LNCaP clone FGC (cell line): ENCODE results near the gene BRPF3.

ENCODE experiments used
- DNase-seq: peaks from one replicate; pipeline ENCODE4 v3.0.0-alpha.2; 2011; ENCODE audit warnings: low read depth
- H3K4me3 ChIP-seq: 2 replicates; pipeline ENCODE4 v1.5.1; 2011; ENCODE audit warnings: mild to moderate bottlenecking, low read depth, low read length, control low read depth
- TF ChIP-seq, protein P1 (sequence below): IDR thresholded peaks from 2 replicates; pipeline ENCODE4 v1.5.1; 2012; ENCODE audit warnings: mild to moderate bottlenecking; ENCODE audit not compliant: control insufficient read depth, insufficient read depth; ENCODE audit errors: extremely low read depth

The BRPF3 gene

DNA sequence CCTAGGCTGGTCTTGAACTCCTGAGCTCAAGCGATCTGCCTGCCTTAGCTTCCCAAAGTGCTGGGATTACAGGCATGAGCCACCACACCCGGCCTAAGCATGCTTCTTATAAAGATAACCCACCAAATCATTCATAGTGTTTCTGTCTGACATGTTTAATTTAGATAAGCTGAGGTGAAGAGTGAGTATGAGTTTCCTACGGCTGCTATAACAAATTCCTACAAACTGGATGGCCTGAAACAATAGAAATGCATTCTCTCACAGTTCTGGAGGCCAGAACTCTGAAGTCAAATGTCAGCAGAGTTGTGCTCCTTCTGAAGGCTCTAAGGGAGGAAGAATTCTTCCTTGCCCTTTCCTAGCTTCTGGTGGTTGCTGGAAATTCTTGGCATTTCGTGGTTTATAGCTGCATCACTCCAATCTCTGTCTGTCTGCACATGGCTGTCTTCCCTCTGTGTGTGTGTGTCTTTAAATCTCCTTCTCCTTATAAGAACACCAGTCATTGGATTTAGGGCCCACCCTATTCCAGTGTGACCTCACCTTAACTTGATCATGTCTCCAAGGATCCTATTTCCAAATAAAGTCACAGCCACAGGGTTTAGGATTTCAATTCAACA lies 36.3 kb upstream of the BRPF3 start:
- DNase-seq: no peak
- no peak overlapping the region for H3K4me3 ChIP-seq
- TF ChIP-seq, protein P1, sequence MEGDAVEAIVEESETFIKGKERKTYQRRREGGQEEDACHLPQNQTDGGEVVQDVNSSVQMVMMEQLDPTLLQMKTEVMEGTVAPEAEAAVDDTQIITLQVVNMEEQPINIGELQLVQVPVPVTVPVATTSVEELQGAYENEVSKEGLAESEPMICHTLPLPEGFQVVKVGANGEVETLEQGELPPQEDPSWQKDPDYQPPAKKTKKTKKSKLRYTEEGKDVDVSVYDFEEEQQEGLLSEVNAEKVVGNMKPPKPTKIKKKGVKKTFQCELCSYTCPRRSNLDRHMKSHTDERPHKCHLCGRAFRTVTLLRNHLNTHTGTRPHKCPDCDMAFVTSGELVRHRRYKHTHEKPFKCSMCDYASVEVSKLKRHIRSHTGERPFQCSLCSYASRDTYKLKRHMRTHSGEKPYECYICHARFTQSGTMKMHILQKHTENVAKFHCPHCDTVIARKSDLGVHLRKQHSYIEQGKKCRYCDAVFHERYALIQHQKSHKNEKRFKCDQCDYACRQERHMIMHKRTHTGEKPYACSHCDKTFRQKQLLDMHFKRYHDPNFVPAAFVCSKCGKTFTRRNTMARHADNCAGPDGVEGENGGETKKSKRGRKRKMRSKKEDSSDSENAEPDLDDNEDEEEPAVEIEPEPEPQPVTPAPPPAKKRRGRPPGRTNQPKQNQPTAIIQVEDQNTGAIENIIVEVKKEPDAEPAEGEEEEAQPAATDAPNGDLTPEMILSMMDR: no peak

DNA sequence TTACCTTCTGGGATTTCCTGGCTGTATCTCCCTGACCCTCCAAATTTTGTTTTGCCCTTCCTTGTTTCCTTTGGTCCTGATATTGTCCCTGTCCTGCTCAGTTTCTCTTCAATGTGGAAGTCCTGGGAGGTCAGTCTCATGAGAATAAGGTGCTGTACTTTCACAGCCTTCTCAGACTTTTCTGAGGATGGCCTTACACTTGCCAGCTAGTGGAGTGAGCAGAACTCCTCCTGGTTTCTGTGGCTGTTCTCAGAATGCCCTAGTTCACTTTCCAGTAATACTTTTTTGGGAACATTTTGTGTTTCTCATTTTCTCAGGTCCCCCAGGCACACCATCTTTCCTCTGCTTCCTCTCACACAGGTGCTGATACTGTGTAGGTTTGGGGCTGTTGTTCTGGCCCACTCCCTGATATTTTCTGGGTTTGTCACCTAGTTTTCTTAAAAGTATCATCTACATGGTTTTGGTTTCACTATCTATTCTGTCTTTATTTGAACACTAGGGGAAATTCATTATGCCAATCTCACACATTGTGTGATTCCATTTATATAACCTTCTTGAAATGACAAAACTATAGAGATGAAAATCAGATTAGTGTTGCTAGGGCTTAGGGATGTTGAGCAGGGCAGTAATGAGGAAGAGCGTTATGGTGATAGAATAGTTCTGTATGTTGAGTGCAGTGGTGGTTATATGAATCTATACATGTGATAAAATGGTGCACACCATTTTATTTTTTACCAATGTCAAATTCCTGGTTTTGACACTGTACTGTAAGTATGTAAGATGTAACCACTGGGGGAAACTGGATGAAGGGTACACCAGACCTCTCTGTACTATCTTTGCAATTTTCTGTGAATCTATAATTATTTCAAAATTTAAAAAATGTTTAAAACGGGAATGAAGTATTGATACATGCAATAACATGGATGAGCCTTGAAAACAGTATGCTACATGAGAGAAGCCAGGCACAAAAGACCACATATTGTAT lies 27.2 kb upstream of the BRPF3 start:
- DNase-seq: no peak
- H3K4me3 ChIP-seq: no peak overlapping the region
- TF ChIP-seq, protein P1: no peak

DNA sequence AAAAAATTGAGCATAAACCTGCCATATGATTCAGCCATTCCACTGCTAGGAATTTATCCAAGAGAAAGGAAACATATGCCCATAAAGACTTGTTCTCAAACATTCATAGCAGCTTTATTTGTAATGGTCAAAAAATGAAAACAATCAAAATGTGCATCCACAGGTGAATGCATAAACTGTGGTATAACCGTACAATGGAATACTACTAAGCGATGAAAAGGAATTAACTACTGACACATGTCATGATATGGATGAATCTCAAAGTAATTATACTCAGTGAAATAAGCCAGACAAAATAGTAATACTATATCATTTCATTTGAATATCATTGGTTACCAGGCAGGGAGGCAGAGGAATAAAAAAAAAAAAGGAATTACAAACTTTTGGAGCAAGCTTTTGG lies 25.8 kb upstream of the BRPF3 start:
- TF ChIP-seq, protein P1: no peak
- DNase-seq: no peak
- no peak overlapping the region for H3K4me3 ChIP-seq

DNA sequence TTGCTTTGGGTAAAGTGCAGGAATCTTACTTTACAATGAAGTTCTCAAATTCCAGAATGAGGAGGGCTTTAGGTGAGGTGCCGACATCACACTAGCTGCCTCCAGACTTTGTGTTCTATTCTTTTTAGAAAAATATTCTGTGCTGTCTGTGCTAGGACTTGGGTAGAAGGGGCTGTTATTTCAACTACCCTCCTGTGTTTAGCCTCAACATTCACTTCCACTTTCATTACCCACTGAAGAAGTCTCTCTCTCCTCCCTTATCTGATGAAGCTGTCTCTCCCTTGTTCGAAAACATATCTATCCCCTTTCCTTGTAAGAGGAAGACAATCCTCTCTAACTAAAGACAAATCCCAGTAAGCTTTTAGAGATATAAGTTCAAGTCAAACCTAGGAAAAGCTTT lies 25.0 kb upstream of the BRPF3 start:
- TF ChIP-seq, protein P1: no peak
- DNase-seq: no peak
- H3K4me3 ChIP-seq: no peak overlapping the region

DNA sequence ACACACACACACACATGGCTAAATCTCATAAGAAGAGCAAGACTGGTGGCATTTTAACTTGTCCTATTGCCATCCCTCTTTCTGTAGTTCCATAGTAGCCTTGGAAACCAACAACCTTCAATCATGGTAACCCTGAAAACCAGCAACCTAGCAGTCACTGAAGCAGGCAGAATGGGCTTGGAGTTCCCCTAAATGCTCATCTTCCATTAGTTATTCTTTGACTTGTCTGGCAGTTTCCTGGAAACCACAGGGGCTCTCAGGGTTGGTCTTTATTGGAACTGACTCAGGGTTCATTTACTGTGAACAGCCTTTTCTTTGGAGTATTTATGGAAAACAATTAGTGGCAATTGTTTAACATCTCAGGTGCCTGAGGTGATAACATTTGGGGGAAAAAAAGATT lies 19.4 kb upstream of the BRPF3 start:
- no peak for DNase-seq
- TF ChIP-seq, protein P1: no peak
- H3K4me3 ChIP-seq: no peak overlapping the region

DNA sequence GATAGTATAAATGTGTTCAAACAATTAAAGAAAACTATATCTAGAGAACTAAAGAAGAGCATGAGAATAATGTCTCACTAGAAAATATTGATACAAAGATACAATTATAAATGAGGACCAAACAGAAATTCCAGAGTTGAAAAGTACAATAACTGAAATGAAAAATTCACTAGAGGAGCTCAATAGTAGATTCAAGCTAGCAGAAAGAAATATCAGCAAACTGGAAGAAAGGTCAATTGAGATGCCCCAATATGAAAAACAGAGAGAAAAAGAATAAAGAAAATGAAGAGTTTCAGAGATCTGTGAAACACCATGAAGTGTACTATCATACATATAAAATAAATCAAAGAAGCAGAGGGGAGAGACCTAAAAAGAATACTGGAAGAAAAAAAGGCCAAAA lies 18.0 kb upstream of the BRPF3 start:
- no peak overlapping the region for H3K4me3 ChIP-seq
- TF ChIP-seq, protein P1: no peak
- DNase-seq: no peak
